OCI-LY1 (cell line): Measurements from ENCODE around the gene IKZF3.

Experiments
- H2AFZ ChIP-seq: fragments of 200-600 bp; sonication (generic), shearing (Covaris generic); 2 replicates; pipeline ENCODE4 v1.6.0; 2014; ENCODE audit warnings: antibody characterized with exemption, mild to moderate bottlenecking, low read length
- H3F3A ChIP-seq: fragments of 200-600 bp; sonication (generic), shearing (Covaris generic); 2 replicates; pipeline ENCODE4 v1.6.0; 2014; ENCODE audit warnings: mild to moderate bottlenecking, antibody characterized with exemption, low read length, moderate library complexity; ENCODE audit not compliant: insufficient read depth
- H3K27ac ChIP-seq: fragments of 200-600 bp; sonication (generic); 2 replicates; pipeline ENCODE4 v1.5.1; 2014; ENCODE audit warnings: low read length, mixed run types, mild to moderate bottlenecking, low read depth; ENCODE audit not compliant: poor library complexity, severe bottlenecking
- H3K27me3 ChIP-seq: fragments of 200-600 bp; sonication (generic); 2 replicates; pipeline ENCODE4 v1.6.0; 2014; ENCODE audit warnings: antibody characterized with exemption, mild to moderate bottlenecking, low read length, moderate library complexity; ENCODE audit not compliant: insufficient read depth
- H3K36me3 ChIP-seq: fragments of 200-600 bp; sonication (generic); 2 replicates; pipeline ENCODE4 v1.6.1; 2014; ENCODE audit warnings: mild to moderate bottlenecking, antibody characterized with exemption, low read length, moderate library complexity, mixed read lengths; ENCODE audit not compliant: insufficient read depth
- H3K4me1 ChIP-seq: fragments of 200-600 bp; sonication (generic); 2 replicates; pipeline ENCODE4 v1.5.1; 2014; ENCODE audit warnings: mild to moderate bottlenecking, low read length, moderate library complexity; ENCODE audit not compliant: insufficient read depth, severe bottlenecking
- H3K4me2 ChIP-seq: fragments of 200-600 bp; sonication (generic), shearing (Covaris generic); 2 replicates; pipeline ENCODE4 v1.6.1; 2014; ENCODE audit warnings: low read length
- H3K4me3 ChIP-seq: fragments of 200-600 bp; sonication (generic); 2 replicates; pipeline ENCODE4 v1.5.1; 2014; ENCODE audit warnings: low read length, low read depth, mild to moderate bottlenecking, mixed read lengths; ENCODE audit not compliant: poor library complexity, severe bottlenecking
- H3K79me2 ChIP-seq: fragments of 200-600 bp; shearing (Covaris generic); 2 replicates; pipeline ENCODE4 v1.6.1; 2016; ENCODE audit warnings: mixed run types, low read length, mixed read lengths; ENCODE audit not compliant: insufficient read depth
- H3K9ac ChIP-seq: fragments of 200-600 bp; sonication (generic), shearing (Covaris generic); 2 replicates; pipeline ENCODE4 v1.6.1; 2014; ENCODE audit warnings: mild to moderate bottlenecking, low read length, mixed read lengths
- H3K9me2 ChIP-seq: fragments of 200-600 bp; sonication (generic), shearing (Covaris generic); 2 replicates; pipeline ENCODE4 v1.6.1; 2014; ENCODE audit warnings: low read depth, mild to moderate bottlenecking, low read length, mixed read lengths
- H3K9me3 ChIP-seq: fragments of 200-600 bp; shearing (Covaris generic); 2 replicates; pipeline ENCODE4 v1.6.1; 2014; ENCODE audit warnings: low read length, mixed read lengths
- H4K20me1 ChIP-seq: fragments of 200-600 bp; sonication (generic), shearing (Covaris generic); 2 replicates; pipeline ENCODE4 v1.6.0; 2016; ENCODE audit warnings: mild to moderate bottlenecking, low read length; ENCODE audit not compliant: insufficient read depth
- EZH2 ChIP-seq: fragments of 200-600 bp; sonication (generic), shearing (Covaris generic); IDR thresholded peaks from 2 replicates; pipeline ENCODE4 v1.8.0; 2017; ENCODE audit warnings: borderline replicate concordance, mixed run types, mild to moderate bottlenecking, antibody characterized with exemption, low read length, moderate library complexity, mixed read lengths
- TF ChIP-seq, protein P1 (sequence below): fragments of 200-600 bp; sonication (generic), shearing (Covaris generic); IDR thresholded peaks from 2 replicates; pipeline ENCODE4 v1.5.1; 2017; ENCODE audit warnings: mild to moderate bottlenecking, antibody characterized with exemption, low read length, moderate library complexity, mixed read lengths

The IKZF3 gene

GRCh38 chr17:39782481-39782880, 81.6 kb downstream of the IKZF3 start:
- H3K27ac ChIP-seq: peak overlapping the region; percentile 92
- H3K9ac ChIP-seq: peak overlapping the region; percentile 51; the same call in 1 of the 2 replicates
- H3K4me3 ChIP-seq: no peak overlapping the region
- peaks cover 86% of the 10 kb centered on the region for H3K4me1 ChIP-seq
- peaks cover 52% of the 10 kb centered on the region for H3K79me2 ChIP-seq
- H3K36me3 ChIP-seq: peaks cover 79% of the 10 kb centered on the region
- TF ChIP-seq EZH2: no peak
- TF ChIP-seq, protein P1, sequence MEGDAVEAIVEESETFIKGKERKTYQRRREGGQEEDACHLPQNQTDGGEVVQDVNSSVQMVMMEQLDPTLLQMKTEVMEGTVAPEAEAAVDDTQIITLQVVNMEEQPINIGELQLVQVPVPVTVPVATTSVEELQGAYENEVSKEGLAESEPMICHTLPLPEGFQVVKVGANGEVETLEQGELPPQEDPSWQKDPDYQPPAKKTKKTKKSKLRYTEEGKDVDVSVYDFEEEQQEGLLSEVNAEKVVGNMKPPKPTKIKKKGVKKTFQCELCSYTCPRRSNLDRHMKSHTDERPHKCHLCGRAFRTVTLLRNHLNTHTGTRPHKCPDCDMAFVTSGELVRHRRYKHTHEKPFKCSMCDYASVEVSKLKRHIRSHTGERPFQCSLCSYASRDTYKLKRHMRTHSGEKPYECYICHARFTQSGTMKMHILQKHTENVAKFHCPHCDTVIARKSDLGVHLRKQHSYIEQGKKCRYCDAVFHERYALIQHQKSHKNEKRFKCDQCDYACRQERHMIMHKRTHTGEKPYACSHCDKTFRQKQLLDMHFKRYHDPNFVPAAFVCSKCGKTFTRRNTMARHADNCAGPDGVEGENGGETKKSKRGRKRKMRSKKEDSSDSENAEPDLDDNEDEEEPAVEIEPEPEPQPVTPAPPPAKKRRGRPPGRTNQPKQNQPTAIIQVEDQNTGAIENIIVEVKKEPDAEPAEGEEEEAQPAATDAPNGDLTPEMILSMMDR: no peak
- no peaks in the 10 kb centered on the region for H3K9me3 ChIP-seq
- no peaks in the 10 kb centered on the region for H4K20me1 ChIP-seq
- H3K9me2 ChIP-seq: no peaks in the 10 kb centered on the region
- peak overlapping the region; percentile 41; the same call in 1 of the 2 replicates for H3K4me2 ChIP-seq
- H2AFZ ChIP-seq: no peak overlapping the region
- no peaks in the 10 kb centered on the region for H3F3A ChIP-seq
- H3K27me3 ChIP-seq: no peaks in the 10 kb centered on the region

GRCh38 chr17:39781861-39782213, 82.3 kb downstream of the IKZF3 start:
- peak overlapping the region; percentile 92 for H3K27ac ChIP-seq
- no peak overlapping the region for H3K4me3 ChIP-seq
- no peaks in the 10 kb centered on the region for H3K9me2 ChIP-seq
- H4K20me1 ChIP-seq: no peaks in the 10 kb centered on the region
- no peaks in the 10 kb centered on the region for H3K9me3 ChIP-seq
- TF ChIP-seq, protein P1: no peak
- no peak for TF ChIP-seq EZH2
- H3K79me2 ChIP-seq: peaks cover 59% of the 10 kb centered on the region
- peaks cover 79% of the 10 kb centered on the region for H3K36me3 ChIP-seq
- H3F3A ChIP-seq: no peaks in the 10 kb centered on the region
- H3K9ac ChIP-seq: peak overlapping the region; percentile 51; the same call in 1 of the 2 replicates
- H3K4me2 ChIP-seq: peak overlapping the region; percentile 41
- no peak overlapping the region for H2AFZ ChIP-seq
- no peaks in the 10 kb centered on the region for H3K27me3 ChIP-seq
- H3K4me1 ChIP-seq: peaks cover 80% of the 10 kb centered on the region

- Histone ChIP-seq H3K4me1 (peaks cover 78% of the 10 kb centered on the region), H3K27ac (peak overlapping the region; percentile 92), H3F3A (no peaks in the 10 kb centered on the region), H3K9ac (peak overlapping the region; percentile 51), H3K27me3 (no peaks in the 10 kb centered on the region), H3K9me3 (no peaks in the 10 kb centered on the region), H2AFZ (no peak overlapping the region), H4K20me1 (no peaks in the 10 kb centered on the region), H3K4me2 (peak overlapping the region; percentile 41), H3K9me2 (no peaks in the 10 kb centered on the region), H3K36me3 (peaks cover 79% of the 10 kb centered on the region), H3K79me2 (peaks cover 64% of the 10 kb centered on the region), H3K4me3 (no peak overlapping the region)
- TF ChIP-seq, protein P1: no peak
- TF ChIP-seq EZH2: no peak
Observed at GRCh38 chr17:39781031-39781860, 82.9 kb downstream of the IKZF3 start.
